GM13977 (cell line): ENCODE data around the gene HAO2.

Experiments
- DNase-seq: peaks from one replicate; pipeline ENCODE4 v3.0.0; 2012; ENCODE audit warnings: low spot score
- CTCF ChIP-seq: IDR thresholded peaks from 2 replicates; pipeline ENCODE4 v1.5.1; 2012; ENCODE audit warnings: mild to moderate bottlenecking, control low read depth; ENCODE audit not compliant: insufficient read depth; ENCODE audit errors: extremely low read depth, missing control alignments
- in situ Hi-C: fragments of 300-500 bp; cut with MboI; formaldehyde crosslinking; loops from one replicate; pipeline ENCODE4 v1.12.0; 2022; ENCODE audit warnings: low sequenced_read_pairs, low pct_unique_long_range_greater_than_20kb, mixed read lengths, inconsistent platforms; ENCODE audit not compliant: unreplicated experiment

HAO2 gene

GRCh38 chr1:119416006-119416640 is 47.5 kb downstream of the HAO2 start:
- in situ Hi-C loops = no loop called here
- no peak for TF ChIP-seq CTCF

GRCh38 chr1:119419109-119419508 is 50.5 kb downstream of the HAO2 start:
- TF ChIP-seq CTCF = no peak
- in situ Hi-C loops = no loop called here

More at GRCh38 chr1:119416006-119416640, 47.5 kb downstream of the HAO2 start:
- no peak for DNase-seq

GRCh38 chr1:119420638-119421037 is 52.1 kb downstream of the HAO2 start:
- no peak for DNase-seq
- in situ Hi-C loops = no loop called here
- TF ChIP-seq CTCF = no peak

More at GRCh38 chr1:119419109-119419508, 50.5 kb downstream of the HAO2 start:
- DNase-seq = no peak

GRCh38 chr1:119422631-119423030 is 54.0 kb downstream of the HAO2 start:
- TF ChIP-seq CTCF = no peak
- in situ Hi-C loops = no loop called here
- DNase-seq = peak; percentile 4

GRCh38 chr1:119428991-119429390 is 60.4 kb downstream of the HAO2 start:
- no peak for TF ChIP-seq CTCF
- no peak for DNase-seq
- in situ Hi-C loops = no loop called here

GRCh38 chr1:119429687-119430086 is 61.1 kb downstream of the HAO2 start:
- no peak for TF ChIP-seq CTCF
- in situ Hi-C loops = no loop called here
- DNase-seq = no peak
